ENCODE results near the gene ETS1. TPM values are rescaled to one million over a fixed set of nuclear protein-coding genes. Genes with fewer than 3 reads are reported as not detected.

Gene ETS1
- total RNA-seq, 2 donors from 2014 or later = 34.3 to 36.4 TPM

DNA sequence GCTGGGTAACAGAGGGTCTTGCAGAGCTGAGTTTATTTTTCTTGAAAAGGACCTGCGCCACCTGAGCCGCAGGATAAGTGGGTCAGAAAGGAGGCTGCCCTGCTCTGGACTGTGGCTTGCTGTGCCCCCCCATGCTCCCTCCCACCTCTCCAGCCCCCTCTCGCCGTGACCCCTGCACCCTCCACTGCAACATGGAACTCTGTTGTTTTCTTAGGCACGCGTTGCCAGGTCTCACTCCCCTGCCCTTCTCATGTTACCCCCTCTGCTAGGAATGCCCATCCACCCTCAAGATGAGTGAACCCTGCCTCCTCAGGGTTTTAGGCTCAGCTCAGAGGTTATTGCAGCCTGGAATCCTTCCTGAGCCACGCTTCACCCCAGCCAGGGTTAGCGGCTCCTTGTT is 10.8 kb downstream of the ETS1 start:
- H3K27me3 ChIP-seq (ENCODE audit: control insufficient read depth, insufficient read depth, low read length, poor library complexity, severe bottlenecking) = peaks cover 33% of the 10 kb centered on the region
- H3K9me3 Mint-ChIP-seq = peaks cover 2% of the 10 kb centered on the region
- H3K4me3 Mint-ChIP-seq = no peak overlapping the region
- H3K27ac Mint-ChIP-seq = no peak overlapping the region
- peaks cover 40% of the 10 kb centered on the region for H3K27me3 Mint-ChIP-seq (ENCODE audit: insufficient read depth)
- H3K4me3 ChIP-seq (ENCODE audit: low read length) = no peak overlapping the region
- no peaks in the 10 kb centered on the region for H3K36me3 Mint-ChIP-seq (ENCODE audit: low read depth)
- H3K9ac ChIP-seq (ENCODE audit: extremely low read depth, low read length, poor library complexity, severe bottlenecking) = no peak overlapping the region
- H3K4me1 Mint-ChIP-seq = peaks cover 29% of the 10 kb centered on the region
- H3K36me3 ChIP-seq (ENCODE audit: control insufficient read depth, insufficient read depth, low read length) = no peaks in the 10 kb centered on the region
- no peak overlapping the region for H3K27ac ChIP-seq (ENCODE audit: low read depth, low read length)
- no peaks in the 10 kb centered on the region for H3K9me3 ChIP-seq (ENCODE audit: control insufficient read depth, low read length)
- DNase-seq = no peak
- TF ChIP-seq, protein P1, sequence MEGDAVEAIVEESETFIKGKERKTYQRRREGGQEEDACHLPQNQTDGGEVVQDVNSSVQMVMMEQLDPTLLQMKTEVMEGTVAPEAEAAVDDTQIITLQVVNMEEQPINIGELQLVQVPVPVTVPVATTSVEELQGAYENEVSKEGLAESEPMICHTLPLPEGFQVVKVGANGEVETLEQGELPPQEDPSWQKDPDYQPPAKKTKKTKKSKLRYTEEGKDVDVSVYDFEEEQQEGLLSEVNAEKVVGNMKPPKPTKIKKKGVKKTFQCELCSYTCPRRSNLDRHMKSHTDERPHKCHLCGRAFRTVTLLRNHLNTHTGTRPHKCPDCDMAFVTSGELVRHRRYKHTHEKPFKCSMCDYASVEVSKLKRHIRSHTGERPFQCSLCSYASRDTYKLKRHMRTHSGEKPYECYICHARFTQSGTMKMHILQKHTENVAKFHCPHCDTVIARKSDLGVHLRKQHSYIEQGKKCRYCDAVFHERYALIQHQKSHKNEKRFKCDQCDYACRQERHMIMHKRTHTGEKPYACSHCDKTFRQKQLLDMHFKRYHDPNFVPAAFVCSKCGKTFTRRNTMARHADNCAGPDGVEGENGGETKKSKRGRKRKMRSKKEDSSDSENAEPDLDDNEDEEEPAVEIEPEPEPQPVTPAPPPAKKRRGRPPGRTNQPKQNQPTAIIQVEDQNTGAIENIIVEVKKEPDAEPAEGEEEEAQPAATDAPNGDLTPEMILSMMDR (conservative IDR thresholded peaks at IDR 0.05) = no peak
- 80 to 89% methylated on average over 3 to 8 of the region's 8 CpGs for WGBS, 2 experiments (ENCODE audit: insufficient coverage in 1 of 2, insufficient read length in 1 of 2)
- H3K4me1 ChIP-seq (ENCODE audit: control insufficient read depth, insufficient read depth, low read length) = peaks cover 3% of the 10 kb centered on the region

DNA sequence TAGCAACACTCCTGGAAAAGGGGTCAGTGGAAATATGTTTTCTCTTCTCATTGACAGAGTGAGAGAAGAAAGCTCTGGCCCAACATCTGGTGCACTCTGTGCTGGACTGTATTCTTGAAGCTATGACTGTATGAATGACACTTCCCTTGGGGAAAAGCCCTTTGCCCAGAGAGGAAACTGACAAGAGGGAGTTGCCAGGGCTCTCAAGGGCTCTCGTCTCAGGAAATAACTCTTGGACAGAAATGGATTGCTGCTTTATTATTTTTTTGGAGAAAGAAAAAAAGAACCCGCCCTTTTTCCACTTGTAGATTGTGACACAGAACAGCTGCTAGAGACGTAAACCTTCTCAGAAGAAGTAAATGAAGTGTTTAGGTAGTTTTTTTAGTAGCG is 11.4 kb downstream of the ETS1 start:
- no peaks in the 10 kb centered on the region for H3K36me3 Mint-ChIP-seq (ENCODE audit: low read depth)
- Histone ChIP-seq H3K27ac (ENCODE audit: low read depth, low read length) (no peak overlapping the region), H3K9me3 (ENCODE audit: control insufficient read depth, low read length) (no peaks in the 10 kb centered on the region), H3K27me3 (ENCODE audit: control insufficient read depth, insufficient read depth, low read length, poor library complexity, severe bottlenecking) (peaks cover 27% of the 10 kb centered on the region), H3K4me3 (ENCODE audit: low read length) (no peak overlapping the region), H3K4me1 (ENCODE audit: control insufficient read depth, insufficient read depth, low read length) (peaks cover 3% of the 10 kb centered on the region), H3K9ac (ENCODE audit: extremely low read depth, low read length, poor library complexity, severe bottlenecking) (no peak overlapping the region), H3K36me3 (ENCODE audit: control insufficient read depth, insufficient read depth, low read length) (no peaks in the 10 kb centered on the region)
- no peak overlapping the region for H3K27ac Mint-ChIP-seq
- peaks cover 2% of the 10 kb centered on the region for H3K9me3 Mint-ChIP-seq
- no peak for DNase-seq
- TF ChIP-seq, protein P1 (conservative IDR thresholded peaks at IDR 0.05) = no peak
- 97 to 100% methylated on average over 1 to 4 of the region's 4 CpGs for WGBS, 2 experiments (ENCODE audit: insufficient coverage in 1 of 2, insufficient read length in 1 of 2)
- H3K4me3 Mint-ChIP-seq = no peak overlapping the region
- H3K27me3 Mint-ChIP-seq (ENCODE audit: insufficient read depth) = peaks cover 34% of the 10 kb centered on the region
- peaks cover 23% of the 10 kb centered on the region for H3K4me1 Mint-ChIP-seq

DNA sequence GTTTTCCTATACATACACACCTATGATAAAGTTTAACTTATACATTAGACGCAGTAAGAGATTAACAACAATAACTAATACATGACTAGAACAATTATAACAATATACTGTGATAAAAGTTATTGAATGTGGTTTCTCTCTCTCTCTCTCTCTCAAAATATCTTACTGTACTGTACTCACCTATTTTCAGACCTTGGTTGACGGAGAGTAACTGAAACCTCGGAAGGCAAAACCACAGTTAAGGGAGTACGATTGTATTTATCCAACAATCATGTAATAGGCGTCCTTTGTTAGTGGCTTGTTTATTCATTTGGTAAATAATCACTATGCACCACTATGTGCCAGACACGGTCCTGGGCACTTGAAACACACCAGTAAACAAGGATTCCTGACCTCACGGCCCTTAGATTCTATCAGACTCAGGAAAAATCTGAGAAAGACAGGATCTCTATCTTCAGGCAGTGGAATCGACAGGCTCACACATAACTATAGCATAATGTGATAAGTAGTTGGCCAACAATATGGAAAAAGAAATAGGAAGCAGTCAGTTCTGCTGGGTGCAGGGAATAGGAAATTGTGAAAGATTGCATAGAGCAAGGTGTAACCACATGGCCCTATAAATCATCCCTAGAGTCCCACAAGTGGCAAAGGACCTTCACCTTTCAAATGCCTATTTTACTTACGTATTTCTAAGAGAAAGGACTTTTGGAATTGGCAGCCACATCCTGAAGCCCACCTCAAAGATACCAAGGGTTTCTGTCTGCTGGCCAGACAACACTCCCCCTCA is 12.0 kb downstream of the ETS1 start:
- Histone ChIP-seq H3K9me3 (ENCODE audit: control insufficient read depth, low read length) (no peaks in the 10 kb centered on the region), H3K27ac (ENCODE audit: low read depth, low read length) (no peak overlapping the region), H3K36me3 (ENCODE audit: control insufficient read depth, insufficient read depth, low read length) (no peaks in the 10 kb centered on the region), H3K4me3 (ENCODE audit: low read length) (no peak overlapping the region), H3K27me3 (ENCODE audit: control insufficient read depth, insufficient read depth, low read length, poor library complexity, severe bottlenecking) (peaks cover 21% of the 10 kb centered on the region), H3K4me1 (ENCODE audit: control insufficient read depth, insufficient read depth, low read length) (peaks cover 3% of the 10 kb centered on the region), H3K9ac (ENCODE audit: extremely low read depth, low read length, poor library complexity, severe bottlenecking) (no peak overlapping the region)
- no peak for DNase-seq
- Mint-ChIP-seq H3K9me3 (peaks cover 2% of the 10 kb centered on the region), H3K36me3 (ENCODE audit: low read depth) (no peaks in the 10 kb centered on the region), H3K27me3 (ENCODE audit: insufficient read depth) (peaks cover 28% of the 10 kb centered on the region), H3K4me1 (peaks cover 23% of the 10 kb centered on the region), H3K27ac (no peak overlapping the region), H3K4me3 (no peak overlapping the region)
- 84 to 90% methylated on average over 6 to 8 of the region's 9 CpGs for WGBS, 2 experiments (ENCODE audit: insufficient coverage in 1 of 2, insufficient read length in 1 of 2)
- TF ChIP-seq, protein P1 (conservative IDR thresholded peaks at IDR 0.05) = no peak
